Immature natural killer cell (primary cell): ENCODE results near the gene DGKZ. TPM values are rescaled to one million over a fixed set of nuclear protein-coding genes. Genes with fewer than 3 reads are reported as not detected.

ENCODE experiments used
- DNase-seq, 3 donors: peaks; one replicate each; pipeline ENCODE4 v3.0.0; 2022; ENCODE audit warnings: mixed read lengths in 1 of 3
- H3K27ac Mint-ChIP-seq, 6 donors: one replicate each; pipeline ENCODE4 v1.8.0; 2020; ENCODE audit warnings: mixed read lengths in 6 of 6, mild to moderate bottlenecking in 5 of 6, inconsistent platforms in 4 of 6, moderate library complexity in 3 of 6
- H3K27me3 Mint-ChIP-seq, 3 donors: one replicate each; pipeline ENCODE4 v1.8.0; 2020 to 2021; ENCODE audit warnings: low read depth in 3 of 3, mild to moderate bottlenecking in 3 of 3, mixed read lengths in 3 of 3, moderate library complexity in 3 of 3, inconsistent platforms in 1 of 3
- H3K36me3 Mint-ChIP-seq, 3 donors: one replicate each; pipeline ENCODE4 v1.8.0; 2020; ENCODE audit warnings: mixed read lengths in 3 of 3, inconsistent platforms in 2 of 3, mild to moderate bottlenecking in 2 of 3
- H3K4me1 Mint-ChIP-seq, 2 donors: one replicate each; pipeline ENCODE4 v1.8.0; 2020; ENCODE audit warnings: inconsistent platforms in 2 of 2, mild to moderate bottlenecking in 2 of 2, mixed read lengths in 2 of 2, moderate library complexity in 1 of 2
- H3K4me3 Mint-ChIP-seq, 5 donors: one replicate each; pipeline ENCODE4 v1.8.0; 2020; ENCODE audit warnings: mild to moderate bottlenecking in 5 of 5, mixed read lengths in 5 of 5, inconsistent platforms in 3 of 5, moderate library complexity in 3 of 5
- H3K9me3 Mint-ChIP-seq, 6 donors: one replicate each; pipeline ENCODE4 v1.8.0; 2020; ENCODE audit warnings: mild to moderate bottlenecking in 6 of 6, mixed read lengths in 6 of 6, inconsistent platforms in 4 of 6, moderate library complexity in 3 of 6
- polyA plus RNA-seq, 3 donors: library from polyadenylated mRNA; unstranded; fragments of 300-500 nt; fragmentation: Illumina TruSeq; gene quantifications; one replicate each; pipeline ENCODE4 v1.2.3, GENCODE V29; 2021

The DGKZ gene
- polyA plus RNA-seq, 3 donors from 2014 or later: 40.7 to 120 (median 63.6) TPM

DNA sequence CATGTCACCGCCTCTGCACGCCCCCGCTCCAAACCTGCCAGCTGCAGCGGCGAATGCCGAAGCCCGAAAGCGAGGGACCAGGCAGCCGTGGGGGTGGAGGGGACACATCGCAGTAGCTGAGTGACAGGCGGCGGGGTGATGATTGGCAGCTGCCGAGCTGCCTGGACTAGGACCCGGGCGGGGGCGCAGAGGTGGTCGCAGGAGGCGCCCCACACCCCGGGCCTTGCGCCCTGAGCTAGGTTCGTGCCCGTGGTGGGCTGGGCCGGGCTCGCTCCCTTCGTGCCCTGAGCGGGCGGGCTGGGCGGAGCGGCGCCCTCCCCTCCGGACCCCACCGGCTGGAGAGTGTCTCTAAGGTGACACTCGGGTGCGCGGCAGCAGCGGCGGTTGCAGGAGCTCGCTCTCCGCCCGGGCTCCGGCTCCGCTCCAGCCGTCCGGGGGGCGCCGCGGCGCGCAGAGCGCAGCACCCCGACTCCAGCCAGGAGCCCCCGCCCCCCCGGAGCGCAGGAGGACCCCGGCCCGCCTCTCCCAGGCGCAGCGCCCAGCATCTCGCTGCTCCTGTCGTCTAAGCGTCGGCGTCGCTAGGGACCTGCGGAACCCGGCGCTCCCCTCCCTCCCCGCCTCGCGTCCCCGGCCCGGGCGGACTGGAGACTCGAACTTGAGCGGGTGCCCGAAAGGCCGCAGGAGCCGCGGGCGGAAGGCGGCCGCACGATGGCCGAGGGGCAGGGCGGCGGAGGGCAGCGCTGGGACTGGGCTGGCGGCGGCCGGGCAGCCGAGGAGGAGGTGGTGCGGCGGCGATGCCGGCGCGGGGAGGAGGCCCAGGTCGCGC lies 14.5 kb upstream of the DGKZ start:
- H3K27me3 Mint-ChIP-seq: peaks cover 15 to 39% (median 28%) of the 10 kb centered on the region in 3 donors
- DNase-seq: no peak
- H3K27ac Mint-ChIP-seq: no peak overlapping the region

DNA sequence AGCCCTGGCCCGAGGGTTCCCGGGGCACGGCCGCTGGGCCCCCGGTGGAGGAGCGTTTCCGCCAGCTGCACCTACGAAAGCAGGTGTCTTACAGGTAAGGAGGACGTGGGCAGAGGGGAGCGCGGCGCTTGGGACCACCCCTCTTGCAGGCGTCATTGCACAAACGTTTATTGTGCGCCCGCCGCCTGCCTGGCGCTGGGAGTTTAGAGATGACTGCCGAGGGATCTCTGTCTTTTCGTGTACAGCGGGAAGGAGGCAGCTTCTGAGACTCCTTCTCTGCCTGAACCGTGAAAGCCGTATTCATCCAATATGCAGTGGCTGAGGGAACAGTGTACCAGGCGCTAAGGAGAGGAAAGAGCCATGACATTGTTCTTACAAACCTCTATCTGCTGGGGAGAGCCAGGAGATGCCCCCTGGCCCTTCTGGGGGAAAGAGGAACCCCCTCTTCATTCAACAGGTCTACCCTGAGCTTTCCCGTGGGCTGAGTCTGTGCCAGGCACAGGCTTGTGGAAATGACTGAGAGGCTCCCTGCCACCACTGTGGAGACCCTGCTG lies 13.8 kb upstream of the DGKZ start:
- peak overlapping the region; percentile 44 to 68 (median 63) for H3K4me3 Mint-ChIP-seq
- no peaks in the 10 kb centered on the region for H3K9me3 Mint-ChIP-seq
- DNase-seq: no peak
- H3K27me3 Mint-ChIP-seq: peaks cover 13 to 40% (median 28%) of the 10 kb centered on the region in 3 donors
- H3K36me3 Mint-ChIP-seq: peaks cover 0 to 4% (median 0%) of the 10 kb centered on the region in 3 donors
- no peak overlapping the region for H3K27ac Mint-ChIP-seq
- peaks cover 24 to 28% of the 10 kb centered on the region in 2 donors for H3K4me1 Mint-ChIP-seq

More for the DNA sequence above, 14.5 kb upstream of the DGKZ start:
- Mint-ChIP-seq H3K4me1 (peaks cover 24 to 28% of the 10 kb centered on the region in 2 donors), H3K9me3 (no peaks in the 10 kb centered on the region), H3K4me3 (peak overlapping the region; percentile 45 to 73 (median 48)), H3K36me3 (peaks cover 0 to 4% (median 0%) of the 10 kb centered on the region in 3 donors)

DNA sequence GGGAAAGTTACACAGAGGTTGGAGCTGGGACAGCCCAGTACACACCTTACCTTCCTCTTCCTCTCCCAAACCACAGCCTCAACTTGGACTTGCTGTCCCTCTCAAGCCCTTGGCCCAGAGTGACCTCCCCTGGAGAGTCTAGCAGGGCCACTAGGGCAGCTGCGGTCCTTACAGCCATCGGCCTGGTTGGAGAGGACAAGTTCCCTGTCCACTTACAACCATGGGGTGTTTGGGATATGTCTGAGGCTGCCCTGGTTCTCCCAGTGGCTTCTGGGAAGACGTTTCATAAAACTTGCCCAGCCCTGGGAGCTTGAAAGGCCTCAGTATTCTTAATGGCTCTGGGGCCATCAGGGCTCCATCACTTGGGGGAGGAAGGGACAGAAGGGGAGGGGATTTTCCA lies 13.1 kb upstream of the DGKZ start:
- peaks cover 24 to 28% of the 10 kb centered on the region in 2 donors for H3K4me1 Mint-ChIP-seq
- no peaks in the 10 kb centered on the region for H3K9me3 Mint-ChIP-seq
- DNase-seq: no peak
- no peak overlapping the region for H3K27ac Mint-ChIP-seq
- H3K4me3 Mint-ChIP-seq: peak overlapping the region in 4 of 5 donors; percentile 7 to 51 (median 30)
- H3K36me3 Mint-ChIP-seq: peaks cover 0 to 4% (median 0%) of the 10 kb centered on the region in 3 donors
- H3K27me3 Mint-ChIP-seq: peaks cover 13 to 43% (median 28%) of the 10 kb centered on the region in 3 donors

DNA sequence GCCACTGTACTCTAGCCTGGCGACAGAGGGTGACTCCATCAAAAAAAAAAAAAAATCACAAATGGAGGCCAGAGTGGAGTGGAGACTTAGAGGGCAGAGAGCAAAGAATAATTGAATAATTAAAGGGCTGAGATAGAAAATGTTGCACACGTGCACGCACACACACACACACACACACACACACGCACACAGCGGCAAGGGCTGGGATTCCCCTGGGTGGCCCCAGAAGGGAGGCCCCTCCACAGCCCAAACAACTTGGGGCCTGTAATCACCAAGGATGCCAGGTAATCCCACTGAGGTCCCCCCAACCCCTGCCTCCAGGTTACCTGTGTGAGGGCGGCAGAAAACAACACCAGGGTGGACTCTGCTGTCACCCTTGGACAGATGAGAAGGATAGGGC lies 12.0 kb upstream of the DGKZ start:
- Mint-ChIP-seq H3K27ac (no peak overlapping the region), H3K36me3 (peaks cover 0 to 4% (median 0%) of the 10 kb centered on the region in 3 donors), H3K27me3 (peaks cover 9 to 45% (median 30%) of the 10 kb centered on the region in 3 donors)

DNA sequence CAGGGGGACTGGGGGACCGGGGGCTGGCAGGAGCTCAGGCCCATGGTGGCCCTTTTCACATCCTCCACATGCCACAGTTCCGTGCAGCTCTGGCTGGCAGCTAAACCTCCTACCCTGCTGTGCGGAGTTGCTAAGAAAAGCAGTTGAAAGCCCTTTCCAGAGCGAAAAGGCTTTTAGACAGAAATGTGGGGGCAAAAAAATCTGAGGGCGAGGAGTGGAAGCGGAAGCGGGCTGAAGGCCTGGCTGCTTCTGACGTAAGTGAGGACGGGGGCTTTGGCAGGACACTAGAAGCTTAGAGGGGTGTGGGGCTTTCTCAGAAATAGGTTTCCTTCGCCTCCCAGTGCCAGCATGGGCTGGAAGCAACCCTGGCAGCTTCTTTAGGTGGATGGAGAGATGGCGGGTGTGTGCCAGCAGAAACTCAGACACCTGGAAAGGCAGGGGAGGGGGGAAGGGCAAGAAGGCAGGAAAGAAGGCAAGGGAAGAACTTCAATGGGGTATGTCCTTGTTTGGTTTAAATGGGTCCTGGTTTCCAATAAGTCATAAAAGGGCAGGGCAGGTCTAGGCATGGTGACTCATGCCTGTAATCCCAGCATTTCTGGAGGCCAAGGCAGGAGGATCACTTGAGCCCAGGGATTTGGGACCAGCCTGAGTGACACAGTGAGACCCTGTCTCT lies 11.2 kb upstream of the DGKZ start:
- Mint-ChIP-seq H3K9me3 (no peaks in the 10 kb centered on the region), H3K27me3 (peaks cover 7 to 38% (median 30%) of the 10 kb centered on the region in 3 donors), H3K4me3 (no peak overlapping the region), H3K27ac (no peak overlapping the region), H3K36me3 (peaks cover 0 to 4% (median 0%) of the 10 kb centered on the region in 3 donors), H3K4me1 (peaks cover 17 to 20% of the 10 kb centered on the region in 2 donors)
- DNase-seq: no peak

More for the DNA sequence above, 12.0 kb upstream of the DGKZ start:
- no peak for DNase-seq
- Mint-ChIP-seq H3K4me3 (no peak overlapping the region), H3K9me3 (no peaks in the 10 kb centered on the region), H3K4me1 (peaks cover 23 to 25% of the 10 kb centered on the region in 2 donors)

DNA sequence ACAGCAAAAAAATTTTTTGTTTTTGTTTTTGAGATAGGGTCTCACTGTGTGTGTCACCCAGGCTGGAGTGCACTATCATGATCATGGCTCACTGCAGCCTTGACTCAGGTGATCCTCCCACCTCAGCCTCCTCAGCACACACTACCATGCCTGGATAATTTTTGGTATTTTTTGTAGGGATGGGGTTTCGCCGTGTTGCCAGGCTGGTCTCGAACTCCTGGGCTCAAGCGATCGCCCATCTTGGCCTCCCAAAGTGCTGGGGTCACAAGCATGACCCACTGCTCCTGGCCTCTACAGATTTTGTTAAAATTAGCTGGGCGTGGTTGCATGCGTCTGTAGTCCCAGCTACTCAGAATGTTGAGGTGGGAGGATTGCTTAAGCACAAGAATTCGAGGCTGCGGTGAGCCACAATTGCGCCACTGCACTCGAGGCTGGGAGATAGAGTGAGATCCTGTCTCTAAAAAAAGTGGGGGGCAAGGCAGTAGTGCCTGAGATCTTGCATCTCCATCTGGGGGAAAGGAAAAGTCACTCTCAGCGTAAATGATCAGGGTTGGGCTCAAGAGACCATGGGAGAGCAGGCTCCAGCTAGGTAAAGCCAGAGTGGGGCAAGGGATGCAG lies 10.6 kb upstream of the DGKZ start:
- Mint-ChIP-seq H3K36me3 (peaks cover 0 to 1% (median 0%) of the 10 kb centered on the region in 3 donors), H3K4me3 (peak overlapping the region in 1 of 5 donors; percentile 6), H3K9me3 (no peaks in the 10 kb centered on the region), H3K4me1 (peaks cover 11 to 14% of the 10 kb centered on the region in 2 donors), H3K27me3 (peaks cover 7 to 32% (median 30%) of the 10 kb centered on the region in 3 donors), H3K27ac (no peak overlapping the region)
- no peak for DNase-seq

DNA sequence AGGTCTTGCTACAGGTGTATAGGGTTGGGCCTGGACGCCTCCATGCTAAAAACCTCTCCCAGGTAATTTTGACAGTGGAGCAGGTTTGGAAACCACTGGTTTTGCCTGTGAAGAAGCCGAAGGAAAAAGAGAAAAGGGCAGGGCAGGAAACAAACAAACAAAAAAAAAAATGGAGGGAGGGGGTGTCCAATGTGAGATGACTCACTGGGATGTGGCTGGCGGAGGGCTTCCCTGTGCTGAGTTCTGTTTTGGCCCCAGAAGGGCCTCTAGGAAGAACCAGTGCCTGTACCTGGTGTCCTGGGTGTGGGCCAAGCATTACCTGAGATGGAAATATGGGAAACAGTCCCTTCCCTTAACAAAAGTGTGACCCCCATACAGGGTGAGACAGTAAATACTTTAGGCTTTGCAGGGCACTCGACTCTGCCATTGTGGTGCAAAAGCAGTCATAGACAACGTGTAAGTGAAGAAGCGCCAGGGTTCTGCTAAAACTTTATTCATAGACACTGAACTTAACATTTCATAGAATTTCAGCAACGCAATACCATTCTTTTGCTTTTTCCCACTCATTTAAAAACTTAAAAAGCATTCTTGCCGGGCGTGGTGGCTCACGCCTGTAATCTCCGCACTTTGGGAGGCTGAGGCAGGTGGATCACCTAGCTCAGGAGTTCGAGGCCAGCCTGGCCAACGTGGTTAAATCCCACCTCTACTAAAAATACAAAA lies 9.5 kb upstream of the DGKZ start:
- DNase-seq: no peak
- peaks cover 5 to 8% of the 10 kb centered on the region in 2 donors for H3K4me1 Mint-ChIP-seq
- no peaks in the 10 kb centered on the region for H3K36me3 Mint-ChIP-seq
- no peaks in the 10 kb centered on the region for H3K9me3 Mint-ChIP-seq
- H3K27ac Mint-ChIP-seq: no peak overlapping the region
- H3K4me3 Mint-ChIP-seq: no peak overlapping the region
- peaks cover 5 to 27% (median 23%) of the 10 kb centered on the region in 3 donors for H3K27me3 Mint-ChIP-seq

DNA sequence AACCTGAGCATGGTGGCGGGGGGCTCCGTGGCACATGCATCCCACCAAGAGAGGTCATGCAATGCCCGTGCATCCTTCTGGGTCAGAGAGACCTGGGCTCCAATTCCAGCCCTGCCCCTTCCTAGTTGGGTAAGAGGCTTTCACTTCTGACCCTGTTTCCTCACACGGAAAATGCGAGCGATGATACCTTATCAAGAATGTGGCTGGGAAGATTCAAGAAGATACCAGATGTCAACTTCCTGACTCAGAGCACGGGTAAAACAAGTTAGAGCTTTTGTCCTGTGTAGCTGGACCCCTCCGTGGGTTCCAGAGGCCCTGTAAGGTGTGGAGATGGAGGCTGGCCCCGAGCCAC lies 8.7 kb upstream of the DGKZ start:
- H3K4me3 Mint-ChIP-seq: no peak overlapping the region
- no peak overlapping the region for H3K27ac Mint-ChIP-seq
- H3K4me1 Mint-ChIP-seq: peaks cover 1 to 5% of the 10 kb centered on the region in 2 donors
- no peaks in the 10 kb centered on the region for H3K36me3 Mint-ChIP-seq
- no peaks in the 10 kb centered on the region for H3K9me3 Mint-ChIP-seq
- DNase-seq: no peak
- peaks cover 5 to 22% (median 21%) of the 10 kb centered on the region in 3 donors for H3K27me3 Mint-ChIP-seq

DNA sequence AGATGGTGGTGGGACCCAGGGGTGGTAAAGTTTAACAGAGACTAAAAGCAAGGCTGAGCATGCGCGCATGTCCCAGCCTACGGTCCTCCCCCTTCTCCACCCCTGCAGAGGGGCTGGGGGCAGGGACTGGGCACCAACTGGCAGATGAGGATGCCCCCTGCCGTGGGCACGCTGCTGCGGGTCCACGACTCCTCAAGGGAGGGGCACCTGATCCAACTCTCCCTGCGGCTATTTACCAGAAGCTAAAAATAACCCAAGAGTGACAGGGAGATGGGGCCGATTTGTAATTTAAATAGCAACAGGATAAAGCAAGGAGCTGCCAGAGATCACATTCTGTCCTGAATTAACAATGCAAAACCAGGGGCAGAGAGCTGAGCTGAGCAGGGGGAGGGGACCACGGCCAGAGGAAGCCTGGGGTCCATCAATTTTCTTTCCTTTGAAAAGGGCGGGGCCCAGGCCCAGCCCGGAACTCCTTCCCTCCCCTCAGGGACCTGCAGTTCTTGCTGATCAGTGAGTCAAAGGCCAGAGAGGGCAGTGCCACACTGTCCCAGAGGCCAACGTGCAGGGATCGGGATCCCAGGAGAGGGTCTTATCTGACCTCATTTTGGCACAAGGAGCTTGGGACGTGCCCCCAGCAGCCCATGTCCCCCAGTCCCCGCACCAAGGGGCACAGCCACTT lies 8.1 kb upstream of the DGKZ start:
- Mint-ChIP-seq H3K27me3 (peaks cover 5 to 21% (median 18%) of the 10 kb centered on the region in 3 donors), H3K4me1 (peaks cover 0 to 3% of the 10 kb centered on the region in 2 donors), H3K27ac (no peak overlapping the region), H3K4me3 (no peak overlapping the region), H3K9me3 (no peaks in the 10 kb centered on the region), H3K36me3 (no peaks in the 10 kb centered on the region)
- DNase-seq: no peak

DNA sequence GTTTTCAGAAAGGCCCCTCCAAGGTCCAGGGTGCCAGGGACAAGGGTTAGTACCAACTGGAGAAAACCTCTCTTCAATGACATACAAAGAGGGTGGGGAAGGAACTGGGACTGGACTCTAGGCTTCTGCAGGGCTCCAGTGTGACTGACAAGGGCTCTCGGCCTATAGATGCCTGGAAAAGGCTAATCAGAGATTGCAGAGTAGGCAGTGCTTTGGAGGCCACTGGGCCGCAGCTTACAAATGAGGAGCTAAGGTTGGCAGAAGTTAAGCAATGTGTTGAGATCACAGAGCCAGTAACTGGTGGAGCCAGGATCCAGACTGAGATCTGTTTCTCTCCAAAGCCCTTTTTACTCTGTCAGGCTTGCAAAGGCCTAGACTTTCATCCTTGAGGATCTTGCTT lies 7.4 kb upstream of the DGKZ start:
- peaks cover 5 to 17% (median 15%) of the 10 kb centered on the region in 3 donors for H3K27me3 Mint-ChIP-seq
- H3K27ac Mint-ChIP-seq: no peak overlapping the region
- peaks cover 4 to 5% of the 10 kb centered on the region in 2 donors for H3K4me1 Mint-ChIP-seq
- no peak for DNase-seq
- H3K36me3 Mint-ChIP-seq: no peaks in the 10 kb centered on the region
- no peak overlapping the region for H3K4me3 Mint-ChIP-seq
- H3K9me3 Mint-ChIP-seq: no peaks in the 10 kb centered on the region

DNA sequence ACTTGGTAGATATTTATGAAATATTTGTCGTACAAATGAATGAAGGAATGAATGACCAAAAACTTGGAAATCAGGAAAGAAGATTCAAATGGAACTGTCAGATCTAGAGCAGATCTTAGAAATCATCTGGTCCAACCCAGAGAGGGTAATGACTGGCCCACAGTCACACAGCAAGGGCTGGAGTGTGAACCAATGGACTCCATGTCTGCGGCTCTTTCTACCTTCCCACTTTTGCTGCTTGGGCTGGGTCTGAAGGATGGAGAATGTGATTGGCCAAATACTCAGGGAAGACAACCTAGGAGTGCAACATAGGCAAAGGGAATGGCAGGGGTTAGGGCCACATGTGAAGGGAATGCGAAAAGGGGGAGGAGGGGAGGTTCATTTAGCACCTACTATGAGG lies 5.8 kb upstream of the DGKZ start:
- no peak overlapping the region for H3K4me3 Mint-ChIP-seq
- no peaks in the 10 kb centered on the region for H3K36me3 Mint-ChIP-seq
- no peak overlapping the region for H3K27ac Mint-ChIP-seq
- no peaks in the 10 kb centered on the region for H3K9me3 Mint-ChIP-seq
- DNase-seq: no peak
- peaks cover 20 to 22% of the 10 kb centered on the region in 2 donors for H3K4me1 Mint-ChIP-seq
- H3K27me3 Mint-ChIP-seq: peaks cover 9 to 21% (median 18%) of the 10 kb centered on the region in 3 donors

DNA sequence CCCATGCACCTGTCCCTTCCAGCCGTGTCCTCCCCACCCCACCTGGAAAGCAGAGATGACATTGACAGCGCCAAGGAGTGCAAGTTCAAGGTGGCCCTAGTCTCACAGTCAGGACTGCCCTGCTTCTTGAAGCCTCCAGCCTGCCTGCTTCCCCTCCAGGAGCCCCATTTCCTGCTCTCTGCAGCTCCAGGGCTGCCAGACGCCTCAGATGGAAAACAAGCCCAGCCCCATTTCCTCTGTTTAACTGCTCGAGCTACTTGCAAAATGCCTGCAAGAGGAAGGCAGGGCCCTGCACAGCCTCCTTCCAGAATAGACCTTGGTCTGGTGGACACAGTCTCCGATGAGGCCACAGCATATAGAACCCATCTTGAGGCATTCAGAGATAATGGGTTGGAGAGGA lies 5.0 kb upstream of the DGKZ start:
- Mint-ChIP-seq H3K36me3 (no peaks in the 10 kb centered on the region), H3K27me3 (peaks cover 10 to 22% (median 21%) of the 10 kb centered on the region in 3 donors), H3K9me3 (no peaks in the 10 kb centered on the region), H3K4me1 (peaks cover 25 to 27% of the 10 kb centered on the region in 2 donors), H3K27ac (no peak overlapping the region), H3K4me3 (no peak overlapping the region)
- no peak for DNase-seq

DNA sequence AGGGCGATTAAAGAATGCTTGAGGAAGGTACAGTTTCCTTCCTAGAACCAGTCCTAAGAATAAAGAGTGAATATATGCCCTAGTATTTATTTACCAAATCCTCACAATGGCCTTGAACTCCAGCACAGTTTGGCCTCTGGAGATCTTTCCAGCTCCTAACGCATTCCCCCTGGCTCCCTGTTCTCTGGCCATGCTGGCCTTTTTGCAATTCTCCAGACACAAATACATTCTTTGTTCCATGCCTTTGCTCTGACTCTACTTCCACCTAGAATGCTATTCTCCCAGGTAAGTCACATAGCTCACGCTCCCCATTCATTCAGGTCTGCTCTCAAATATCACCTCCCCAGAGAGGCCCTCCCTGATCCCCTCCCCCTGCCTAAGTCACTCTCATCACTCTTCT lies 3.7 kb upstream of the DGKZ start:
- Mint-ChIP-seq H3K4me1 (peaks cover 25 to 28% of the 10 kb centered on the region in 2 donors), H3K9me3 (no peaks in the 10 kb centered on the region), H3K4me3 (no peak overlapping the region), H3K27me3 (peaks cover 10 to 26% (median 20%) of the 10 kb centered on the region in 3 donors), H3K36me3 (no peaks in the 10 kb centered on the region), H3K27ac (no peak overlapping the region)
- no peak for DNase-seq
